K562 (cell line): ENCODE measurements around the gene TAX1BP1. TPM values are rescaled to one million over a fixed set of nuclear protein-coding genes. Genes with fewer than 3 reads are reported as not detected.

Experiments
- ATAC-seq: fragments of 200-7000 bp; cut with Tn5 transposase; 3 replicates; pipeline ENCODE4 v1.9.1; 2020; ENCODE audit warnings: moderate library complexity
- BruUV-seq: library from RNA; stranded (reverse); fragments of 400-500 nt; replicated peaks from 2 replicates; lab custom pipeline; 2021; lab: Mats Ljungman, UMichigan
- CTCF ChIA-PET: fragments of 300-600 bp; formaldehyde crosslinking; extraction: SDS; loops from one replicate; lab custom pipeline; 2021; ENCODE audit warnings: low intra/inter-chr PET ratio; lab: Yijun Ruan, JAX
- POLR2A ChIA-PET: fragments of 300-600, 350-650 bp; sonication (Branson Sonifier 250); formaldehyde crosslinking; extraction: SDS; loops from one replicate; lab custom pipeline; 2021; ENCODE audit warnings: antibody characterized with exemption, inconsistent platforms; lab: Yijun Ruan, JAX
- DNase-seq, 4 experiments: peaks; one replicate each; pipeline versions ENCODE4 v3.0.0 to v3.0.0-alpha.2; 2011 to 2018; ENCODE audit warnings: low spot score in 3 of 4, mixed read lengths in 3 of 4; ENCODE audit errors: extremely low read depth in 1 of 4
- FAIRE-seq: peaks from 2 replicates; lab custom pipeline; 2011; peaks lifted over from hg19 to GRCh38; lab: Jason Lieb, UNC
- H2AFZ ChIP-seq: 2 replicates; pipeline ENCODE4 v1.6.0; 2011; ENCODE audit warnings: low read depth, low read length, control low read depth, inconsistent platforms
- H3K27ac ChIP-seq: fragments of 200-600 bp; 3 replicates; pipeline ENCODE4 v1.8.0; 2011; ENCODE audit warnings: low read depth, mild to moderate bottlenecking, control low read depth, inconsistent platforms, low read length, moderate library complexity, mixed read lengths; ENCODE audit errors: extremely low read depth
- H3K27me3 ChIP-seq, 2 experiments: fragments of 300-600 bp in 1 of 2; 2 replicates in 1 of 2; 3 replicates in 1 of 2; pipeline versions ENCODE4 v1.6.0 to v1.8.0; 2011; ENCODE audit warnings: inconsistent platforms in 2 of 2, low read length in 2 of 2, mild to moderate bottlenecking in 1 of 2, mixed read lengths in 1 of 2, moderate library complexity in 1 of 2; ENCODE audit not compliant: control insufficient read depth in 2 of 2, insufficient read depth in 2 of 2
- H3K36me3 ChIP-seq: fragments of 300-600 bp; 3 replicates; pipeline ENCODE4 v1.8.0; 2011; ENCODE audit warnings: mild to moderate bottlenecking, low read length, inconsistent platforms; ENCODE audit not compliant: control insufficient read depth, insufficient read depth
- H3K4me1 ChIP-seq, 2 experiments: fragments of 200-600 bp in 1 of 2; replicated peaks in 1 of 2; 2 replicates in 1 of 2; 3 replicates in 1 of 2; pipeline versions ENCODE4 v1.5.1 to v1.8.0; 2011; ENCODE audit warnings: inconsistent platforms in 2 of 2, low read length in 2 of 2, mild to moderate bottlenecking in 1 of 2, mixed read lengths in 1 of 2, moderate library complexity in 1 of 2; ENCODE audit not compliant: control insufficient read depth in 2 of 2, insufficient read depth in 2 of 2
- H3K4me2 ChIP-seq: 2 replicates; pipeline ENCODE4 v1.6.1; 2011; ENCODE audit warnings: low read length, control low read depth, inconsistent platforms, mixed read lengths; ENCODE audit not compliant: insufficient read depth
- H3K4me3 ChIP-seq: fragments of 200-600 bp; sonication (generic), shearing (Covaris generic); 2 replicates; pipeline ENCODE4 v1.5.1; 2016; ENCODE audit warnings: control low read depth, inconsistent platforms
- H3K79me2 ChIP-seq: fragments of 200-600 bp; 3 replicates; pipeline ENCODE4 v1.8.0; 2011; ENCODE audit warnings: low read length, inconsistent platforms; ENCODE audit not compliant: control insufficient read depth, insufficient read depth
- H3K9ac ChIP-seq, 2 experiments: 2 replicates each; pipeline versions ENCODE4 v1.6.0 to v1.6.1; 2011; ENCODE audit warnings: low read depth in 2 of 2, low read length in 2 of 2, control low read depth in 1 of 2, inconsistent platforms in 1 of 2, mild to moderate bottlenecking in 1 of 2, mixed read lengths in 1 of 2; ENCODE audit not compliant: insufficient read depth in 1 of 2
- H3K9me1 ChIP-seq: one replicate; pipeline ENCODE4 v1.6.0; 2011; ENCODE audit warnings: inconsistent platforms, mild to moderate bottlenecking, low read length, moderate library complexity; ENCODE audit not compliant: control insufficient read depth, insufficient read depth
- H3K9me3 ChIP-seq: replicated peaks from 2 replicates; pipeline ENCODE4 v1.5.1; 2011; ENCODE audit warnings: low read depth, low read length, inconsistent platforms; ENCODE audit not compliant: control insufficient read depth, insufficient read depth
- H4K20me1 ChIP-seq: replicated peaks from 2 replicates; pipeline ENCODE4 v1.6.1; 2011; ENCODE audit warnings: low read length, inconsistent platforms, mixed read lengths; ENCODE audit not compliant: control insufficient read depth, insufficient read depth
- CREM ChIP-seq: IDR thresholded peaks from 2 replicates; pipeline ENCODE4 v1.6.1; 2014; ENCODE audit warnings: antibody characterized with exemption, low read depth
- DMBX1 ChIP-seq: fragments of 250-450 bp; sonication (Bioruptor Pico); IDR thresholded peaks from 2 replicates; pipeline ENCODE4 v1.8.0; 2022; ENCODE audit warnings: inconsistent platforms, mild to moderate bottlenecking, moderate library complexity, borderline replicate concordance
- ESRRB ChIP-seq: fragments of 250-450 bp; sonication (Bioruptor Pico); IDR thresholded peaks from 2 replicates; pipeline ENCODE4 v1.5.0; 2020; ENCODE audit warnings: mild to moderate bottlenecking, moderate library complexity, borderline replicate concordance
- ETV5 ChIP-seq: sonication (generic); formaldehyde crosslinking; IDR thresholded peaks from 2 replicates; pipeline ENCODE4 v1.4.0; 2020; ENCODE audit warnings: low read depth, mild to moderate bottlenecking, missing genetic modification reagents
- HEY1 ChIP-seq: fragments of 250-450 bp; sonication (Bioruptor Pico); IDR thresholded peaks from 2 replicates; pipeline ENCODE4 v1.5.0; 2020; ENCODE audit warnings: mild to moderate bottlenecking, moderate library complexity, borderline replicate concordance
- HSF4 ChIP-seq: fragments of 250-450 bp; sonication (Bioruptor Pico); IDR thresholded peaks from 2 replicates; pipeline ENCODE4 v2.1.2; 2022; ENCODE audit warnings: mild to moderate bottlenecking, moderate library complexity, borderline replicate concordance
- JUND ChIP-seq, 2 experiments: IDR thresholded peaks; 2 replicates in 1 of 2; 3 replicates in 1 of 2; pipeline ENCODE4 v1.6.1; 2011; ENCODE audit warnings: borderline replicate concordance in 2 of 2, low read depth in 2 of 2, low read length in 2 of 2, improper control_type of control experiment in 1 of 2, missing biosample characterization in 1 of 2, missing genetic modification characterization in 1 of 2, missing genetic modification reagents in 1 of 2
- KDM1A ChIP-seq, 2 experiments: fragments of 450-650 bp; IDR thresholded peaks; 2 replicates each; pipeline ENCODE4 v1.6.1; 2016; ENCODE audit warnings: mild to moderate bottlenecking in 2 of 2
- MECOM ChIP-seq: fragments of 250-450 bp; sonication (Bioruptor Pico); IDR thresholded peaks from 2 replicates; pipeline ENCODE4 v1.8.0; 2022; ENCODE audit warnings: inconsistent platforms
- PKNOX1 ChIP-seq: fragments of 450-650 bp; IDR thresholded peaks from 2 replicates; pipeline ENCODE4 v1.6.1; 2016
- SREBF1 ChIP-seq: fragments of 150-350 bp; IDR thresholded peaks from 2 replicates; pipeline ENCODE4 v1.6.1; 2014; ENCODE audit warnings: antibody characterized with exemption, low read depth, low read length, borderline replicate concordance
- TAF1 ChIP-seq: IDR thresholded peaks from 2 replicates; pipeline ENCODE4 v1.6.1; 2011; ENCODE audit warnings: mild to moderate bottlenecking, low read length, moderate library complexity; ENCODE audit not compliant: insufficient read depth, control insufficient read depth, severe bottlenecking; ENCODE audit errors: extremely low read depth
- TGIF2 ChIP-seq: sonication (generic); formaldehyde crosslinking; IDR thresholded peaks from 2 replicates; pipeline ENCODE4 v1.8.1; 2022; ENCODE audit warnings: mild to moderate bottlenecking, missing genetic modification reagents, moderate library complexity
- ZNF121 ChIP-seq: sonication (generic); formaldehyde crosslinking; conservative IDR thresholded peaks from 2 replicates; pipeline ENCODE4 v1.8.0; 2022; ENCODE audit warnings: missing genetic modification reagents
- ZNF445 ChIP-seq: fragments of 250-450 bp; sonication (Bioruptor Pico); IDR thresholded peaks from 2 replicates; pipeline ENCODE4 v1.4.0; 2020; ENCODE audit warnings: low read depth, mild to moderate bottlenecking, moderate library complexity
- ZNF583 ChIP-seq: fragments of 250-450 bp; sonication (Bioruptor Pico); IDR thresholded peaks from 2 replicates; pipeline ENCODE4 v1.4.0; 2020
- ZNF75A ChIP-seq: fragments of 450-650 bp; formaldehyde crosslinking; IDR thresholded peaks from 2 replicates; pipeline ENCODE4 v1.4.0; 2020; ENCODE audit warnings: mild to moderate bottlenecking
- WGBS: fragments of 100-300 bp; shearing (Covaris generic); methylation state at CpG from one replicate; pipeline ENCODE4 v1.1.6; 2016; ENCODE audit warnings: low coverage, mixed read lengths; ENCODE audit not compliant: insufficient coverage; ENCODE audit errors: missing lambda C conversion rate; 5-methylcytosine and 5-hydroxymethylcytosine counted together
- in situ Hi-C: fragments of 300-500 bp; cut with MboI; formaldehyde crosslinking; loops from 4 replicates; pipeline ENCODE4 v1.15.0; 2018; ENCODE audit warnings: inconsistent platforms, mixed read lengths
- intact Hi-C: fragments of 100-400 bp; cut with micrococcal nuclease; formaldehyde crosslinking; loops from 2 replicates; pipeline ENCODE4 v1.14.2; 2022
- polyA plus RNA-seq, 8 experiments: library from polyadenylated mRNA; depleted of rRNA in 4 of 8; stranded (reverse) in 5 of 8; unstranded in 3 of 8; fragments of >200 nt; fragmentation: Nextera tagmentation in 2 of 8; fragmentation: Illumina TruSeq in 1 of 8; extraction: Ambion mirVana in 2 of 8; extraction: Trizol in 1 of 8; gene quantifications; 2 replicates each; pipeline versions ENCODE4 v1.2.1 to v1.2.3, GENCODE V29; 2011 to 2014; ENCODE audit warnings: inconsistent platforms in 1 of 8, missing spikeins in 1 of 8
- total RNA-seq, 7 experiments: library from RNA; depleted of rRNA in 6 of 7; stranded (reverse); fragments of >200 nt in 6 of 7; fragmentation: Illumina TruSeq in 2 of 7; extraction: Trizol in 2 of 7; gene quantifications; 2 replicates each; pipeline versions ENCODE4 v1.2.1 to v1.2.3, GENCODE V29; 2011 to 2021; ENCODE audit warnings: low replicate concordance in 1 of 7
- TF ChIP-seq, protein P1 (sequence below): fragments of 250-450 bp; sonication (Bioruptor Pico); IDR thresholded peaks from 2 replicates; pipeline ENCODE4 v1.4.0; 2020; ENCODE audit warnings: mild to moderate bottlenecking, moderate library complexity

The TAX1BP1 gene
- total and polyA plus RNA-seq, 9 of the 15 experiments (the other 6 are each of a cell fraction or from before 2014, with no cell fraction given): 49.0 to 119 (median 75.9) TPM

- Histone ChIP-seq H3K9ac (no peak overlapping the region), H3K4me2 (no peak overlapping the region), H3K4me3 (no peak overlapping the region), H3K9me1 (no peaks in the 10 kb centered on the region), H3K79me2 (0 out of 3 replicates have a peak, but pooled peaks cover 3% of the 10 kb centered on the region), H3K4me1 (peaks cover 0 to 5% of the 10 kb centered on the region in 2 experiments; a peak in 2 of 5 replicates), H4K20me1 (no peaks in the 10 kb centered on the region), H3K9me3 (no peaks in the 10 kb centered on the region), H3K27me3 (no peaks in the 10 kb centered on the region), H3K36me3 (peaks cover 12% of the 10 kb centered on the region), H3K27ac (no peak overlapping the region), H2AFZ (no peak overlapping the region)
- ATAC-seq: peak; percentile 65
- WGBS: 41% methylated on average over 2 of the region's 2 CpGs
- CTCF ChIA-PET: no interaction called here
- intact Hi-C loops: loop anchor here (2.0 kb wide), 1 partner anchor 113 kb away; the partner anchor contains the start of gene HIBADH
- peak in 1 of 4 experiments; percentile 9 for DNase-seq
- in situ Hi-C loops: loop anchor here (10.0 kb wide), 1 partner anchor 571 kb away; the partner anchor contains the start of gene HOXA13
- POLR2A ChIA-PET: interaction anchor here (1.8 kb wide), 1 partner anchor 250 kb away, joined by 3 read pairs; no protein-coding TSS in a partner anchor
- FAIRE-seq: no peak
- TF ChIP-seq ETV5 (CRISPR knock-in tag) (no peak), SREBF1 (no peak), ZNF121 (no peak), ESRRB (CRISPR knock-in tag) (no peak), ZNF75A (CRISPR knock-in tag) (no peak), MECOM (CRISPR knock-in tag) (no peak), PKNOX1 (no peak), ZNF583 (CRISPR knock-in tag) (no peak), JUND (IDR thresholded peaks at IDR 0.05; ENCODE audit: borderline replicate concordance, low read depth, low read length) (no peak), JUND (tag; IDR thresholded peaks at IDR 0.05; ENCODE audit: borderline replicate concordance, low read depth, low read length) (no peak), TGIF2 (no peak), HSF4 (no peak), KDM1A (IDR thresholded peaks at IDR 0.05) (no peak), TAF1 (no peak), HEY1 (CRISPR knock-in tag) (no peak), CREM (no peak), DMBX1 (no peak), ZNF445 (no peak)
- TF ChIP-seq, protein P1, sequence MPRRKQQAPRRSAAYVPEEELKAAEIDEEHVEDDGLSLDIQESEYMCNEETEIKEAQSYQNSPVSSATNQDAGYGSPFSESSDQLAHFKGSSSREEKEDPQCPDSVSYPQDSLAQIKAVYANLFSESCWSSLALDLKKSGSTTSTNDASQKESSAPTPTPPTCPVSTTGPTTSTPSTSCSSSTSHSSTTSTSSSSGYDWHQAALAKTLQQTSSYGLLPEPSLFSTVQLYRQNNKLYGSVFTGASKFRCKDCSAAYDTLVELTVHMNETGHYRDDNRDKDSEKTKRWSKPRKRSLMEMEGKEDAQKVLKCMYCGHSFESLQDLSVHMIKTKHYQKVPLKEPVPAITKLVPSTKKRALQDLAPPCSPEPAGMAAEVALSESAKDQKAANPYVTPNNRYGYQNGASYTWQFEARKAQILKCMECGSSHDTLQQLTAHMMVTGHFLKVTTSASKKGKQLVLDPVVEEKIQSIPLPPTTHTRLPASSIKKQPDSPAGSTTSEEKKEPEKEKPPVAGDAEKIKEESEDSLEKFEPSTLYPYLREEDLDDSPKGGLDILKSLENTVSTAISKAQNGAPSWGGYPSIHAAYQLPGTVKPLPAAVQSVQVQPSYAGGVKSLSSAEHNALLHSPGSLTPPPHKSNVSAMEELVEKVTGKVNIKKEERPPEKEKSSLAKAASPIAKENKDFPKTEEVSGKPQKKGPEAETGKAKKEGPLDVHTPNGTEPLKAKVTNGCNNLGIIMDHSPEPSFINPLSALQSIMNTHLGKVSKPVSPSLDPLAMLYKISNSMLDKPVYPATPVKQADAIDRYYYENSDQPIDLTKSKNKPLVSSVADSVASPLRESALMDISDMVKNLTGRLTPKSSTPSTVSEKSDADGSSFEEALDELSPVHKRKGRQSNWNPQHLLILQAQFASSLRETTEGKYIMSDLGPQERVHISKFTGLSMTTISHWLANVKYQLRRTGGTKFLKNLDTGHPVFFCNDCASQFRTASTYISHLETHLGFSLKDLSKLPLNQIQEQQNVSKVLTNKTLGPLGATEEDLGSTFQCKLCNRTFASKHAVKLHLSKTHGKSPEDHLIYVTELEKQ: no peak
- no TSS peak for BruUV-seq
Observed at GRCh38 chr7:27775782-27776181, 35.8 kb downstream of the TAX1BP1 start.
